HPDE6-E6E7 (cell line): ENCODE data around the gene MRPL45.

Experiments used
- DNase-seq: peaks from one replicate; pipeline ENCODE4 v3.0.0; 2011; ENCODE audit warnings: missing footprints; ENCODE audit errors: extremely low spot score

MRPL45 gene

GRCh38 chr17:38325221-38325851 is 28.4 kb downstream of the MRPL45 start:
- DNase-seq = no peak

- no peak for DNase-seq
Observed at GRCh38 chr17:38326996-38327792, 30.2 kb downstream of the MRPL45 start.

GRCh38 chr17:38327936-38328335 is 31.0 kb downstream of the MRPL45 start:
- DNase-seq = no peak

GRCh38 chr17:38328620-38329019 is 31.7 kb downstream of the MRPL45 start:
- no peak for DNase-seq

GRCh38 chr17:38329284-38329683 is 32.3 kb downstream of the MRPL45 start:
- no peak for DNase-seq

- no peak for DNase-seq
Observed at GRCh38 chr17:38329808-38330730, 33.1 kb downstream of the MRPL45 start.

- no peak for DNase-seq
Observed at GRCh38 chr17:38330941-38331411, 34.0 kb downstream of the MRPL45 start.

- DNase-seq = no peak
Observed at GRCh38 chr17:38332735-38333134, 35.8 kb downstream of the MRPL45 start.

GRCh38 chr17:38333635-38334295 is 36.8 kb downstream of the MRPL45 start:
- no peak for DNase-seq

- DNase-seq = no peak
Observed at GRCh38 chr17:38334480-38335364, 37.8 kb downstream of the MRPL45 start.

GRCh38 chr17:38336838-38337237 is 39.9 kb downstream of the MRPL45 start:
- DNase-seq = no peak

- DNase-seq = no peak
Observed at GRCh38 chr17:38338053-38338452, 41.1 kb downstream of the MRPL45 start.

- DNase-seq = no peak
Observed at GRCh38 chr17:38338535-38338934, 41.6 kb downstream of the MRPL45 start.

- no peak for DNase-seq
Observed at GRCh38 chr17:38339891-38340290, 42.9 kb downstream of the MRPL45 start.

GRCh38 chr17:38341035-38341721 is 44.2 kb downstream of the MRPL45 start:
- DNase-seq = no peak

GRCh38 chr17:38342886-38343607 is 46.1 kb downstream of the MRPL45 start:
- no peak for DNase-seq

- no peak for DNase-seq
Observed at GRCh38 chr17:38343608-38344419, 46.8 kb downstream of the MRPL45 start, which contains the start of gene GPR179. GPR179 (minus strand) TSS chr17:38343956; CDS start chr17:38343789, 167 bp downstream.

- no peak for DNase-seq
Observed at GRCh38 chr17:38344420-38344745, 47.4 kb downstream of the MRPL45 start.
